HTR-8/SVneo (cell line): Measurements from ENCODE around the gene MED12L.
A peak's percentile ranks its signal among the peaks of the same experiment; 100 is the strongest.

Source experiments
- DNase-seq: peaks from one replicate; pipeline ENCODE4 v3.0.0; 2011; ENCODE audit warnings: low spot score, mixed read lengths; ENCODE audit not compliant: insufficient read length
- FAIRE-seq: peaks from 2 replicates; lab custom pipeline; 2011; peaks lifted over from hg19 to GRCh38; lab: Jason Lieb, UNC

MED12L gene

DNA sequence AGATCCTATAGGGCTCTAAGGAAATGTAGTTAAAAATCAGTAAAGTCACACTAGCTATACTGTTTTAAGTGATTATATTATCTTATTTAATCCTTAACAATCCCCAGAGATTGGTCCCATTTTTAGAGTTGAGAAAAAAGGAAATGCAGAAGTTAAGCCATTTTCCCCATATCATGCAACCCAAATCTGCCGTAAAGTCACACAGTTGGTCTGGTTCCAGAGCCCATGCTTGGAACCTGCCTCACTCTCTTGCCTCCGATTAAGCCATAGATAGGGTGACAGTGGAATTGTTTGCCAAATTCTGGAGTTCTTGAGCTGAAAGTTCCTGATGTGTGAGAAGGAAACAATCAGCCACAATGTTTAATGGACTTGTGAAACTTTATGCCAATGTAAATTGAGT lies 246.2 kb downstream of the MED12L start:
- FAIRE-seq, result no peak
- DNase-seq, result no peak

DNA sequence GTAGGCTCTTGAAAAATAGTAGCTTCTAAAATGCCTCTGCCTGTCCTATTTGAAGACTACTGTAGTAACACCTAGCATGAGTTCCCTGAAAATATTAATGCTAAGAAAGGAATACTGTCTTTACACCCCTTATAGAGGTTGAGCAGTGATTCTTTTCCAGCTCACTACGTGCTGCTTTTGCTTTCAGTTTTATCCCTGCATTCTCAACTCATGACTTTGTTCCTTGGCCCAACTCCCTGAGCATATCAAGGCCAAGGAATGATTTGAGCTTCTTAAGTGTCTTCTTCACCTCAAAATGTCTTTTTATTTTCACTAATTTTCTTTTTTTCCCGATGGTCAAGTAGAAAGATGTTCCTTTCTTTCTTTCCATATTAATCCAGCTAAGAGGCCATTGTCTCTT lies 260.4 kb downstream of the MED12L start:
- FAIRE-seq (no peak), DNase-seq (peak; percentile 9)

DNA sequence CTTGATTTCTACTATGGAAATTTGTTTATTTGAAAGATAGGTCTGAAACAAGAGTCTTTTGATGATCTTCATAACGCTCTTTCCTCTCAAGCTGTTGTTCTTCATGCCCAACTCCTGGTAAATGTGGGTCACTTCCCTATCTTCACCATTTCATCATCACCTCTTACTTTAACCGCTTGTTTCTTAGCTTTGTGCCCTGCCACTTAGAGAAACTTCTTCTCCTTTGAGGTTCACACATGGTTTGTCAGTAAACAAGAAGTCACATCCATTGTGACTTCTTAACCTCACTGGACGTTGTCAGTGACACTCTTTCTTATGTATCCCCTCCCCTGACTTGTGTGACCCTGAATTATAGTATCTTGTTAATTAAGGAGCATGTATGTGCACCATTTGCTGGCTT lies 260.8 kb downstream of the MED12L start:
- FAIRE-seq (no peak), DNase-seq (no peak)

DNA sequence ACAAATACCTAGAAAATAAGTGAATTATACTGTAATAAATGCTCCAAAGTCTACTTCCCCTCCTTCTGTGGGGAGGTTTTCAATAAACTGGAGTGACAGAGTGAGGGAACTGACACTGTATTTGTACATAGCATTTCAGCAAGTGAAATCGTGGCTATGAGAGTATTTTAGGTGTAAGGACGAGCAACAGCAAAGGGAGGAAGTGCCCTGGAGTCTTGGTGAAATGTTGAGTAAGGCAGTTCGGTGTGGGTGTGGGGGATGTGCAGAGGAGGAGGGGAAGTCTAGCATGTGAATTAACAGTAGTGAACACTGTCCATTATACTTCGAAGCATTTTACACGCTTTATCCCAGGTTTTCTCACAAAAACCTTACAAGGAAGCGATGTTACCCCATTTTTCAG lies 262.0 kb downstream of the MED12L start:
- DNase-seq (no peak), FAIRE-seq (peak; percentile 40)

DNA sequence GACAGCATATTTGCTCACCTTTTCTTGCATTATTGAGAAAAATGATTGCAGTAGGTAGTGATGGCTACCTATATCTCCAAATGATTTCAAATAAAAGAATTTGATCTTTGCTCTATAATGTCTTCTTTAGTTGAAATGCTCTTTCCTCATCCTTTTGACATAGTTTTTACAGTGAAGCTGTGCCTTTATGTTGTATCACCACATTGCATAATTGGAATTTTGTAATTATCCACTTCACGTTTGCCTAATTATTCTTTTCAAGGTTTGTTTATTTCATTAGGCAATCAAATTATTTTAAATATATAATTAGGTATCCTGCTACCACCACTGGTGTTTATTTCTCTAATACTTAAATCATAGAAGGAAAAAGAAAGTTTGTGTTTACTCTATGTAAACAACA lies 265.2 kb downstream of the MED12L start:
- DNase-seq (no peak), FAIRE-seq (no peak)

DNA sequence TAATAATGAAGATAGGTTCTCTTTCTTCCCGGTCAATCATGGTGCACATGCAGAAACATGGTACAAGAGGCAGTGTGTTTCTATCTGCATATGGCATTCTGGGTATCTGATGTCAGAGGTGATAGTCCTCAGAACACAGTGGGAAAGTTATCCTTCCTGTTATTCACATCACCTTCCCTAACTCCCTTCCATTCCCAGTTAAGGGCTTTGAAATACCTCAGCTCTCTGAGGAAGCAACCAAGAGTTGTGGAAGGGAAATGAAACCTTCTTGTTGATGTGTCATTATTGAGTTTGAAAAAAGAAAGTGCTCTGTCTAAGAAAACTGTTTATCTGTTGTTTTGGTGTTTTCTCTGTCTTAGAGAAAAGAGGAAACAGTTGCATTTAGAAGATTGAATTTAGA lies 265.8 kb downstream of the MED12L start:
- no peak for DNase-seq

DNA sequence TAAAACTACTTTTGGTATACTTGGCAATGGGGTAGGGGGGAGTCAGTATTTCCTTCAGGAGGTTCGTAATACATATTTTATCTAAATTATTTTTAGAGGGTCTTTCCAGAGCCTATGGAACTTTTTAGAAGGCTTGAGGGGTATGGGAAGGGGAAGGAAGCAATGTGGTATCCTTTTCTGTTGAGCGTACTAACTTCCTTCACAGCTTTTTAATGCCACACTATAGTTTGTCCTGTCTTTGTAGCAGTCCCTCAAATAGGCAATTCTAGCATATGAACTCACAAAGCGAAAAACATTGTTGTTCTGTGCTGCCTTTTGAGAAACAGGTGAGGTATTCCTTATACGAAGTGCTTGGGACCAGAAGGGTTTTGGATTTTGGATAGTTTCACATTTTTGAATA lies 266.2 kb downstream of the MED12L start:
- FAIRE-seq, result no peak
- DNase-seq, result no peak

More for the DNA sequence above, 265.8 kb downstream of the MED12L start:
- FAIRE-seq, result no peak

DNA sequence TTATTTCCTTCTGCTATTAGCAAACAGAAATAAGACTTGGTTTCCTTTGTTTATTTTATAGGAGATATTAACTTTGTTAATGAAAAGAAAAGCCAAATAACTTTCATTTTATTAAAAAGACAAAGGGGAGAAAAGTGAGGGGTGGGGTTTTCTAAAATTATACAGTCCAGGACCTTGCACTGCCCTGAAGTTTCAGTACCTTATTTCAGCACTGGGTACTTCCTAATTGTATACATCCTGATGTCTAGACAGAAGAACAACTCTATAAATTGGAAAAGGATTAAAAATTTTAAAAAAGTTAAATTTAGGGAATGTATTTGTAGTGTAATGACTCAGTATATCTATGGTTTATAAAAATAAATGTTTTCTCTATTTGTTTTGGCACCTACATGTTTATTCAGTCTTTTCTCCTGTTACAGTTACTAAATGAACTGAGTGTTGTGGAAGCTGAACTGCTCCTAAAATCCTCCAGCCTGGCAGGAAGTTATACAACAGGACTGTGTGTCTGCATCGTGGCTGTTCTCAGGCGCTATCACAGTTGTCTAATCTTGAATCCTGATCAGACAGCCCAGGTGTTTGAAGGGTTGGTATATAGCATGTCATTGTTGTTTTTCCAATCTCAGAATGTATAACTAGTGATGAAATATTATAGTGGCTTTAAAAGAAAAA lies 271.5 kb downstream of the MED12L start:
- DNase-seq (no peak), FAIRE-seq (no peak)

DNA sequence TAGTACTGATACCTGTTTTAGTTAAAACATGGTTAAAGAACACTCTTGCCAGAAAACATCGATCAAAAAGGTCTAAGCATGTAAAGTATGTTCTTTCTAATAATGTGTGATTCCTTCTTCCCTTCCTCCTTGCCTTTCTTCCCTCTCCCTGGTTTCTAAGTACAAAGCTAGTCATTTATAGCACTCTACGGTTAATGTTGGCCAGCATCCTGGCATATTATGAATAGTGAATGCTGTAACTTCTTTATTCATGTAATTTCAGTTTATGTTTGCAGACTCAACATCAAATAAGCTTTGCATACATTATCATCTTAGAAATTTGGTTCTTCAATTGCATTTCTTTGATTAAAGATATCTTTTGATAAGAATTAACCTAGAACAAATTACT lies 272.0 kb downstream of the MED12L start:
- FAIRE-seq (no peak), DNase-seq (no peak)

DNA sequence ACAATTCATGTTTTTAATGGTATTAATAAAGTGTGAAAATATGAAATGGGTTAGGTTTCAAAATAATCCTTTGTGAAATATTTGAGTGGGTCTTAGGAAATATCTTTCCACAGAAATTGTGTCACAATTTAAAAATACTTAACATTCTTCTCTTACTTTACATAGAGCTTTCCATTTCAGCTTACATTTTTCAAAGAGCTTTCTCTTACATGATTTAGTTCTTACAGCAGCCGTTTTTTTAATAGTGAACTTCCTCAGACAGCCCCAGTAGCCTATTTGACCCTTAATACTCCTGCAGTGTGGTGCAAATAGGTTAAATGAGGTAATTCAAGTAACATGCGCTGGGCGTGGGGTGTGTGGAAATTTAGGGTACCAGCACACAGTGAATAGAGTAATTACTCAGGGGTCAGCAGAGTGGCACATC lies 277.3 kb downstream of the MED12L start:
- DNase-seq (no peak), FAIRE-seq (no peak)

DNA sequence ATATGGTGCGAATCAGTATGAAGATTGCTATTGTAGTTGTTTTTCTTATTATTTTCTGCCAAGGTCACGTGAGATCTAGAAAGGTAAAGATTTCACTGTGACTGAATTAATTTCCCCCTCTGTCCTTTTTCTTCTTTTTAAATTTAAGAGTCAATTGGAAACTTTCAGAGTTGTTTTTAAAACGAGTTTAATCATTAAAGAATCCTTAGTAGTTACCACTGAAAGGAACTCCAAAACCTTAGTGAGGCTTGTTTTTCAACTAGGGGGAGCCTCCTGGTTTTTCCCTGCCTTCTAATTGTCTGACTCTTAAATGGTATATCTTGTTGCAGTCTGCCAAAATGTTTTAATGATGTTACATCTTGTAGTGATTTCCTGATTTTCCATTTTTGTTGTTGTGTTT lies 281.5 kb downstream of the MED12L start:
- FAIRE-seq (no peak), DNase-seq (no peak)

DNA sequence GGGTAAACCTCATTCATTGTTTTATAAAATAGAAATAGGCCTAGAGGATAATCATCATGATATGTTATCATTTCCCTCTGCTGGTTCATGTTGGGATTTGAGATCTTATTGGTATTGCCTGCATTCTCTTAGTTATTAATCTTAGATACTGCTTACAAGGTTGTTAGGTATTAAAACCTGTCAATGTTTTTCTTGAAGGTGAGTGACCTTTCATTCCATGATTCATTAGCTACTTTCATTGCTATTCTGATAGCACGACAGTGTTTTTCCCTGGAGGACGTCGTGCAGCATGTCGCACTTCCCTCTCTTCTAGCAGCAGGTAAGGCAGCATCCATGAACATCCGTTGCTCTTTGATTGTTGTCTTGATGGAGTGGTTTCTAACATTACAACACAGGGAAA lies 282.0 kb downstream of the MED12L start:
- no peak for FAIRE-seq
- no peak for DNase-seq

DNA sequence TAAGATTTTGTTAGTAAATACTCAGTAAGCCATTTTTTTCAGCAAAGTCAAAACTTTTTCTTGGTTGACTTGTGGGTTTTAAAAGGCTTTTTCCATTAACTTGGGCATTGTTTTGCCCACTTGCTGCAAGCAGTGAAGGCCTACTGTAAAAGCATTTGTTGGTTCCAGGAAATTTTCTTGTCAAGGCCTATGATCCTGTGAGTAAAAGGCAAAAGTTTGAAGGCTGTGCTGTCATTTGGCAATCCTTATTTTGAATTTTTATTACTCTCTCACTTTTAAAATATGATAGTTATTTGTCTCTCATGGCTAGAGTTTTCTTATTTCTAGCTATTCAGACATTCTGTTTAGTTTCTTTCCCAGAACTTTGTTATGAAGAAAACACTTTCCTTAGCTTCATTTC lies 286.1 kb downstream of the MED12L start:
- DNase-seq, result no peak
- no peak for FAIRE-seq

DNA sequence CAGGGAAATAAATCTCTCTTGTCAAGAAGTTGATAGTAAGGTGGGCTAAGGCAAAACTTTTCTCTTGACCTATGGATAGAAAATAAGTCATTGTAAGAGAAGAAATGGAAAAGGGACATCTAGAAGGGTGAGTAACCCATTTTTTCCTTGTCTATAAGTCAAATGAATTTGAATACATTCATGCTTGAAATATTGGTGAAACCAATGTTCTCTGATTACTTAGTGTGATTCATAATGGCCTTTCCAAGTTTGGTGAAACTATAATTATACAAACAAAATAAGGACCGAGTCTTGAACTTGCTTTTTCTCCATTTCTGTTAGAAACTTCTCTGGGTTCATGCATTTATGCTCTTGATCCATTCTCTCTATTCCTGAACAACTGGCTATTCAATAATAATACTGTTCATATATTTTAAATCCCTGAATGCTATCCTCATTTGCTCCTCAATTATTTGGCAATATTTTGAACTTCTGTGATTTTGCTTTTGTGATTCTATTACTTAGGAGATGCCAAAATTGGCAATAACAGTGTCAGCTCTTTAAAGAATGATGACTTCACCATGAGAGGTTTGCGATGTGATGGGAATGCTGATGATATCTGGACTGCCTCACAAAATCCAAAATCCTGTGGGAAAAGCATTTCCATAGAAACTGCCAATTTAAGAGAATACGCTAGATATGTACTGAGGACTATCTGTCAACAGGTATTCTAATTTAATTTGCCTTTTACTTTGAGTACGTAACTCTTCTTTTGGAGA lies 286.8 kb downstream of the MED12L start:
- DNase-seq (no peak), FAIRE-seq (no peak)

DNA sequence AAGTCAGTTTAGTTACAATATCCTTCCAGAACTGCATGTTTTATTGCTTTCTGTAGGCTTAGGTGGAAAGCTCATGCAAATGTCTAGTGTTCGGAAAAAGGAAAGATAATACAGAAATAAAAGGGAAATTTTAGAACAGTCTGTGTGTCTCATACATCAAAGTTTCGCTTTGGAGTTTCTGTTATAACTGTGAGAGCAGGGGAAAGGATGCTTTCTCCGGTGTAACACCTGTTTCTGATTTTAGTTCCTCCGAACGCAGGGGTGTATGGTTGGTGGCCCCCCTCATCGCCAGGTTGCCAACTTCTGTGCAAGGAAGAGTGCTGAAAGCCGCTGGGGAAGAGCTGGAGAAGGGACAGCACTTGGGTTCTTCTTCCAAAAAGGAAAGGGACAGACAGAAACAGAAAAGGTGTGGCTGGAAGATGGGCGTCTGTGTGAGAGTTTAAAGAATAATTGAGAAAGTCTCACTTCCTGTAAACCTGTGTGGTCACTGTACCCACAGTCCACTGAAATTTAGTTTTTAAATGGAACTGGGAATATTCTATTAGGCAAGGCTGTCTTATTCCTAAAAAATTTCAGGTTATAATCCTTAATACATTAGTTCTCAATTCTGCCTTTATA lies 292.4 kb downstream of the MED12L start:
- no peak for FAIRE-seq
- DNase-seq, result no peak

DNA sequence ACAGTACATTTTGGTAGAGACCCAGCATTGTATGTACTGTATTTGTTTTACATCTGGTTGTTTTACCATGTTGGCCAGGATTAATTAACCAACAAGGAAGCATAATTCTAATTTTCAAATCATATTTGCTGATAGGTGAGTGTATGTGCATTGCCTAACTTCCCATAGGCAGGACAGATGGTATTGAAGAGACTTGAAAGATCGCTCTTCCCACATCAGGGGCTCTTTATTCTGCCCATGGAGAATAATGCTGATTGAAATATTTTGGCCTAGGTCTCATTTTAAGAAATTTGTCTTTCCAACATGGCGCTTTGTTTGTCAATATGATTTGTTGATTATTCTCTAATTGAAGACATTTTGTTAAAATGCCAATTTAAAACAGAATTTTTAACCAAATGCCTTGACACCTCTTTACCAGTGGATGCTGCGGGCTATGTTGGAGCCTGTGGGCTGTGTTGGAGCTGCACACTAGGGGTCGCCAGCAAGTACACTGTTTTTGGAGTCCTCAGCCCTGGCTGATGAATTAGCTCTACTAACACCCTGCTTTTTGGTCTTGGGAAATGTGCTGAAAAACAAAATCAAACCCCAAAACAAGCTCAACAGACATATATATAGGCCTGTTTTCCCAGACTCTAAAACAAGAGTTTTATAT lies 293.7 kb downstream of the MED12L start:
- no peak for FAIRE-seq
- DNase-seq, result peak; percentile 4

DNA sequence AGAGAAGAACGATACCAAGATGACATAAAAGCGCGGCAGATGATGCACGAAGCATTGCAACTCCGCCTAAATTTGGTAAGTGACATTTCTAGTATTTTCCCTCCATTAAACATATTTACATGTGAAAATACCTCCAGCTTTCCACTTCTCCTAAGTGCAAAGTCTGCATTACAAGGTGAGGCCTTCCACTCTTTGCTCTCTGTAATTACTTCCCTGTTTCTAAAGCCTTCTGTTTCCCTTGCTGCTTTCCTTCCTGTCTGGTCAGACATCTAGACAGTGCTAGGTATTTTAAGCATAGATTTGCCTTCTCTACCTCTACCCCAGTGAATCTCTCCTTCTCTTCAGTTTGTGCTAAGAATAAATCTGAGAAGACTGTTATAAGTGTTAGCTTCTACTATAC lies 297.2 kb downstream of the MED12L start:
- FAIRE-seq, result no peak
- DNase-seq, result no peak

DNA sequence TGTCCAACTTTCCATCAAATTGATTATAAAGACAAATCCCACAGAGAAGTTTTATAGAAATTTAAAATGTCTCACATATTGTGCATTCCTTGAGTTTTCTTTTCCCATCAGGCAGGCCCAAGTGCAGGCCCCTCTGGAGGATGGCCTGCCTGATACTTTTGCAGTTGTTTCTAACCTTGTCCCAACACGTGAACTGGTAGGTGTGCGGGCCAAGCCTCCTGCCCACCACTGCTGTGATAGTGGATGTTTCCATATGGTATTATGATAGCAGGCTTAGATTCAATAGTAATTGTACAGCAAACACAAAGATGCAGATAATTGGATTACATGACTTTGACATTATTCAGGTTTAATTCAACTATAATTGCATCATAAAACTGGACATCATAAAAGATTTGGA lies 297.6 kb downstream of the MED12L start:
- FAIRE-seq (no peak), DNase-seq (no peak)

DNA sequence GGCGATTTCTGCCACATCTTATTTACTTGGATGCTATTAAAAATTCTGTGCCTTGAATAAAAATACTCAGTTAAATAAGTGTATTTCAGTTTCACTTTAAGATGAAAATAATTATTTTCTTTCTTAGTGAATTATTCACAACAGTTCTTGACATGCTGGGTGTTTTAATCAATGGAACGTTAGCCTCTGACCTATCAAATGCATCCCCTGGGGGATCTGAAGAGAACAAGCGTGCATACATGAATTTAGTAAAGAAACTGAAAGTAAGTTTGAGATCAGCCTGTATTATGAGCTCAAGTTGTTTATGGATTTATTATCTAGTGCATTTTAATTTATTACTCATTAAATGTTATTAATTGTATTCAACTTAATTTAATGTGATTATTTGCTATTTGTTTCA lies 298.5 kb downstream of the MED12L start:
- FAIRE-seq, result no peak
- DNase-seq, result no peak

DNA sequence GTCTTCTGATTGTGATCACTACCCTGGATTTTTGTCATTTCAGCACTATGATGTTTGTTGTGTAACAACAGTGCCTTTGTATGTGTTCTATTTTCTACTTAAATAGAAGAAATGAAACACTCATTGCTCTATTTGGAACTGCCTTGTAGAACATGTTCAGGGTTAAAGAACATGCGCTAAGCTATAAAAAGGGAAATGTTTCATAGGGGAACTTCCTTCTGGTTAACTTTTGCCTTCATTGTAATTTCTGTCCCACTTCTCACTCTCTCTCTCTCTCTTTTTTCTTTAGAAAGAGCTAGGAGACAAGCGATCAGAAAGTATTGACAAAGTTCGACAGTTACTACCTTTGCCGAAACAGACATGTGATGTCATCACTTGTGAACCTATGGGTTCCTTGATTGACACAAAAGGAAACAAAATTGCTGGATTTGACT lies 299.3 kb downstream of the MED12L start, which contains the start of gene P2RY12:
Gene P2RY12 (minus strand): TSS at position 13 of the 434 bp plus-strand sequence. CDS start 45,908 bp downstream, outside the sequence.
- FAIRE-seq (no peak), DNase-seq (no peak)

DNA sequence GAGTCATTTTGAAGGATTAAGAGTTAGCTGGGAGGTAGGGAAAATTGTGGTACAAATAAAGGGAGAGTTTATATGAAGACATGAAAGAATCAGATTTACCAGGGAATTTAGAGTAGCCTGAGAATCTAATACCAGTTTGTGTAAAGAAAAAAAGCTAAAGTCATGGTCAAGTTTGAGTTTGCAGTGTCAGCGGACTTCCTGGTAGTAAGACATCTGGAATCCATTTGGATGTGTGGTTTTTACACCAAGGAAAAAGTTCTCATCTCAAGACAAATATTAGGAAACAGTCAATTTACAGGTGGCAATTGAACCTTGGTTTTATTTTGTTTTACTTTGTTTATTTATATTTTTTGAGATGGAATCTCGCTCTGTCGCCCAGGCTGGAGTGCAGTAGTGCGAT lies 300.6 kb downstream of the MED12L start:
- DNase-seq, result no peak
- no peak for FAIRE-seq
